Uterus (tissue), 4 donors: Measurements from ENCODE around the gene KCTD1. TPM values are rescaled to one million over a fixed set of nuclear protein-coding genes. Genes with fewer than 3 reads are reported as not detected.

Source experiments
- DNase-seq, 2 donors: peaks; one replicate each; pipeline ENCODE4 v3.0.0-alpha.2; 2019 to 2020
- H3K27ac ChIP-seq, 2 donors: fragments of 200-600 bp; sonication (generic); 1 replicate in 1 of 2; 2 replicates in 1 of 2; pipeline ENCODE4 v1.5.1; 2016 to 2018
- H3K27me3 ChIP-seq, 2 donors: fragments of 200-600 bp; sonication (generic); one replicate each; pipeline ENCODE4 v1.5.1; 2018 to 2019; ENCODE audit warnings: control low read depth in 1 of 2
- H3K36me3 ChIP-seq, 2 donors: fragments of 200-600 bp; sonication (generic); one replicate each; pipeline ENCODE4 v1.5.1; 2019; ENCODE audit warnings: control low read depth in 1 of 2
- H3K4me1 ChIP-seq, 2 donors: fragments of 200-600 bp; sonication (generic); one replicate each; pipeline ENCODE4 v1.5.1; 2018 to 2019; ENCODE audit warnings: control low read depth in 1 of 2
- H3K4me3 ChIP-seq, 2 donors: fragments of 200-600 bp; sonication (generic); 1 replicate in 1 of 2; 2 replicates in 1 of 2; pipeline ENCODE4 v1.5.1; 2018 to 2019; ENCODE audit warnings: mild to moderate bottlenecking in 1 of 2
- H3K9me3 ChIP-seq, 2 donors: fragments of 200-600 bp; sonication (generic); one replicate each; pipeline ENCODE4 v1.5.1; 2019; ENCODE audit warnings: control low read depth in 1 of 2
- CTCF ChIP-seq, 4 experiments: fragments of 200-600 bp in 2 of 4; fragments of 450-650 bp in 2 of 4; sonication (generic) in 2 of 4; IDR thresholded peaks; one replicate each; pipeline ENCODE4 v1.5.1; 2016 to 2019; ENCODE audit warnings: antibody characterized with exemption in 4 of 4, mild to moderate bottlenecking in 2 of 4, moderate library complexity in 1 of 4
- POLR2A ChIP-seq, 2 donors: fragments of 450-650 bp; IDR thresholded peaks; one replicate each; pipeline ENCODE4 v1.6.1; 2016; ENCODE audit warnings: antibody characterized with exemption in 2 of 2, mild to moderate bottlenecking in 1 of 2, moderate library complexity in 1 of 2
- intact Hi-C: fragments of 100-400 bp; cut with DNase I; formaldehyde crosslinking; loops from one replicate; pipeline ENCODE4 v1.15.1; 2023; ENCODE audit warnings: low total_unique reads
- total RNA-seq, 4 donors: library from RNA; depleted of rRNA in 3 of 4; stranded (reverse); fragments of >200 nt in 3 of 4; gene quantifications; one replicate each; pipeline versions ENCODE4 v1.1.0 to v1.2.4, GENCODE V29; 2014 to 2023
- donor health status: DM: yes; HTN: yes; CAD: no.

KCTD1 gene
- total RNA-seq, 4 donors from 2014 or later: 1.2 to 41.3 (median 11.7) TPM

GRCh38 chr18:26461405-26461804 lies 86.9 kb downstream of the KCTD1 start:
- H3K27me3 ChIP-seq: no peaks in the 10 kb centered on the region
- intact Hi-C loops: no loop called here
- H3K36me3 ChIP-seq: no peaks in the 10 kb centered on the region
- H3K9me3 ChIP-seq: no peaks in the 10 kb centered on the region
- TF ChIP-seq CTCF (IDR thresholded peaks at IDR 0.05) (no peak), POLR2A (IDR thresholded peaks at IDR 0.05) (no peak)
- no peak overlapping the region for H3K4me3 ChIP-seq
- no peak for DNase-seq
- no peaks in the 10 kb centered on the region for H3K4me1 ChIP-seq
- no peak overlapping the region for H3K27ac ChIP-seq

DNA sequence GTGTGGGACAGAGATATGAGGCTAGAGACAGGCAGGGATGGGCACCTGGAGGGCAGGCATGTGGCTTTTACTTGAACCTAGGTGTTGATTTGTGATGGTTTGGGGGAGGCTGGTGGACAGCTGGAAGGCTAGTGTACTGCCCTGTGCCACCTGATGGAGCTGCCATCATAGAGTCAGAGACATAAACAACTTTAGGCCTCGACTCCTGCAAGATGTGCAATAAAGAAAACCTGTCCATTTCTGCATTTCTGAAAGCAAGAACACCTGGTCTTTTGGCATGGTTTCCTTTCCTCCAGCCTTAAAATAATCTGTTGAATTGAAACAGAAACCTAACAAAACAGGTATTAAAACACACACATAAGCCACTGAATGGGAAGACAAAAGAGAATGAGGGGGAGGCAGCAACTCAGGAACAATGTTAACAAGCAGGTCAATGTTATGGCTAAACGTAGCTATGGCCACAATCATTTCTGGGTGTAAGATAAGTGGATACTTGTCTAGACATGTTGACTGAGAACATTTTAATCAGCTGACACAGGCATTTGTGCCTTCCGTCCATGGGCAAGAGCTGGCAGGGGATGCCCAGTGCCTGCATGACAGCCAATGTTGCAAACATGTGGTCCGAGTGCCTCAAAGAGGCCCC lies 87.8 kb downstream of the KCTD1 start:
- DNase-seq: no peak
- no peaks in the 10 kb centered on the region for H3K9me3 ChIP-seq
- intact Hi-C loops: no loop called here

GRCh38 chr18:26459884-26460283 lies 88.5 kb downstream of the KCTD1 start:
- no peaks in the 10 kb centered on the region for H3K36me3 ChIP-seq
- H3K4me3 ChIP-seq: no peak overlapping the region
- DNase-seq: no peak
- intact Hi-C loops: no loop called here
- no peaks in the 10 kb centered on the region for H3K9me3 ChIP-seq
- no peak for TF ChIP-seq CTCF (IDR thresholded peaks at IDR 0.05)
- TF ChIP-seq POLR2A (IDR thresholded peaks at IDR 0.05): no peak
- no peaks in the 10 kb centered on the region for H3K27me3 ChIP-seq
- H3K27ac ChIP-seq: no peak overlapping the region
- H3K4me1 ChIP-seq: no peaks in the 10 kb centered on the region

More for the DNA sequence above, 87.8 kb downstream of the KCTD1 start:
- Histone ChIP-seq H3K27ac (no peak overlapping the region), H3K27me3 (no peaks in the 10 kb centered on the region), H3K4me1 (no peaks in the 10 kb centered on the region), H3K36me3 (no peaks in the 10 kb centered on the region), H3K4me3 (no peak overlapping the region)
- no peak for TF ChIP-seq POLR2A (IDR thresholded peaks at IDR 0.05)
- no peak for TF ChIP-seq CTCF (IDR thresholded peaks at IDR 0.05)

GRCh38 chr18:26459340-26459739 lies 89.0 kb downstream of the KCTD1 start:
- intact Hi-C loops: no loop called here
- H3K27me3 ChIP-seq: no peaks in the 10 kb centered on the region
- DNase-seq: no peak
- TF ChIP-seq POLR2A (IDR thresholded peaks at IDR 0.05) (no peak), CTCF (IDR thresholded peaks at IDR 0.05) (no peak)
- no peaks in the 10 kb centered on the region for H3K4me1 ChIP-seq
- no peaks in the 10 kb centered on the region for H3K9me3 ChIP-seq
- H3K36me3 ChIP-seq: no peaks in the 10 kb centered on the region
- no peak overlapping the region for H3K27ac ChIP-seq
- no peak overlapping the region for H3K4me3 ChIP-seq

DNA sequence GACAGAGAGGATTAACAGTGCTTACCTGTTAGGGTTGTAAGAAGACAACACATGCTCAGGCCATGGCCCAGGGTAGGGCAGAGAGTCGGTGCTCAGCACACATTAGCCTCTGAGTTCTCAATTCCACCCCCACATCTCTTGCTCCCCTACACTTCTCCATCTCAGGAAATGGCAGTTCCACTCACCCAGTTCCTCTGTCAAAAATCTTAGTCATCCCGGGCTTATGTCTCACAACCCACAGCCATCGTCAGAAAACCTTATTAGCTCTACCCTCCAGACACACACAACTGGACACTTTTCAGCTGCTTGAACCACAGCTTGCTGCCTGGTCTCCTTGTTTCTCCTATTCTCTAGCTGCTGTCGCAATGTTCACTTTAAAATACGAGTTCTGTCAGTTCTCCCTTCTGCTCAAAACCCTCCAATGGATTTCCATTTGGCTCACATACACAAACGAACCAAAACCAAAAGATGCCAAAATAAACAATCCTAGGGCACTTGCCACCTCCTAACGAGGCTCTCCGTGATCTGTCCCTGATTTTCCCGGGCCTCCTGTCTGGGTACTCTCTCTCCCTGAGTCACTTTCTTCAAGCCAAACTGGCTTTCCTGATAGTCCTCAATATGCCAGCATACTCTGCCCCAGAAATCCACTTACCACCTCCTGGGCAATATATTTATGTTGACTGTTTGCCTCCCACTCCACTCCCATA lies 89.7 kb downstream of the KCTD1 start:
- no peaks in the 10 kb centered on the region for H3K4me1 ChIP-seq
- no peak for DNase-seq
- H3K4me3 ChIP-seq: no peak overlapping the region
- no peaks in the 10 kb centered on the region for H3K9me3 ChIP-seq
- H3K27ac ChIP-seq: no peak overlapping the region
- TF ChIP-seq POLR2A (IDR thresholded peaks at IDR 0.05): no peak
- no peak for TF ChIP-seq CTCF (IDR thresholded peaks at IDR 0.05)
- no peaks in the 10 kb centered on the region for H3K27me3 ChIP-seq
- no peaks in the 10 kb centered on the region for H3K36me3 ChIP-seq
- intact Hi-C loops: no loop called here
